Measurements from ENCODE around the gene FAF1. TPM values are rescaled to one million over a fixed set of nuclear protein-coding genes. Genes with fewer than 3 reads are reported as not detected.

Gene FAF1
- total and polyA plus RNA-seq, 2 of the 8 experiments (the other 6 are each of a cell fraction or from before 2014, with no cell fraction given) = 10.8 to 65.9 TPM

DNA sequence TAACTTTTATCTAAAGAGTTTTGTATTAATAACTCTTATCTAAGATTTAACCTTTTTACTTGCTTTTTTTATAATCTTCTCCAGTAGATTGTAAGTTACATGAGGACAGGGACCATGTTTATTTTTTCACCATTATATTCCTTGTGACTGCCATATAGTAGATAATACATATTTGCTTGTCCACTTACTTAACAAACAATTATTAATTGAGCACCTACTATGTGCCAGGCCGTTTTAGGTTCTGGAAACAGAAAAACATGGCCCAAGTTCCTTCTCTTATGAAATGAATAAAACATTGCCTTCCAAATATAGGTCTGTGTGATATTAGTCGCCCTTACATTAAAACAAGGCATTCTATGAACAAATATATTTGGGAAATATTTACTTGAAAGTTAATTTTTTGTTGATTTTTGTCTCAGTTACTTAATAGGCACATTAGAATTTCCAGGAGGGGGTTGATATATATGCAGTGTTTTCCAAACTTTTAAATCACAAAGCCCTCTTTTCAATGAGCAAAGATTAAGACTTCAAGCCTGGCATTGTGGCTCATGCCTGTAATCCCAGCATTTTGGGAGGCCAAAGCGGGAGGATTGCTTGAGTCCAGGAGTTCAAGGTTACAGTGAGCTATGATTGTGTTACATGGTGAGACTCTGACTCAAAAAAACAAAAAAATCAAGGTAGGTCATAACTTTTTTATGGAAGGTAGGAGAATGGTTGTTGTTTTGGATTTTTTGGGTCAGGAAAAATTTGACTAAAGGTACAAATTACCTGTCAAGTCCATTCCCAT lies 32.7 kb upstream of the FAF1 start (continued):
- TF ChIP-seq, protein P1, sequence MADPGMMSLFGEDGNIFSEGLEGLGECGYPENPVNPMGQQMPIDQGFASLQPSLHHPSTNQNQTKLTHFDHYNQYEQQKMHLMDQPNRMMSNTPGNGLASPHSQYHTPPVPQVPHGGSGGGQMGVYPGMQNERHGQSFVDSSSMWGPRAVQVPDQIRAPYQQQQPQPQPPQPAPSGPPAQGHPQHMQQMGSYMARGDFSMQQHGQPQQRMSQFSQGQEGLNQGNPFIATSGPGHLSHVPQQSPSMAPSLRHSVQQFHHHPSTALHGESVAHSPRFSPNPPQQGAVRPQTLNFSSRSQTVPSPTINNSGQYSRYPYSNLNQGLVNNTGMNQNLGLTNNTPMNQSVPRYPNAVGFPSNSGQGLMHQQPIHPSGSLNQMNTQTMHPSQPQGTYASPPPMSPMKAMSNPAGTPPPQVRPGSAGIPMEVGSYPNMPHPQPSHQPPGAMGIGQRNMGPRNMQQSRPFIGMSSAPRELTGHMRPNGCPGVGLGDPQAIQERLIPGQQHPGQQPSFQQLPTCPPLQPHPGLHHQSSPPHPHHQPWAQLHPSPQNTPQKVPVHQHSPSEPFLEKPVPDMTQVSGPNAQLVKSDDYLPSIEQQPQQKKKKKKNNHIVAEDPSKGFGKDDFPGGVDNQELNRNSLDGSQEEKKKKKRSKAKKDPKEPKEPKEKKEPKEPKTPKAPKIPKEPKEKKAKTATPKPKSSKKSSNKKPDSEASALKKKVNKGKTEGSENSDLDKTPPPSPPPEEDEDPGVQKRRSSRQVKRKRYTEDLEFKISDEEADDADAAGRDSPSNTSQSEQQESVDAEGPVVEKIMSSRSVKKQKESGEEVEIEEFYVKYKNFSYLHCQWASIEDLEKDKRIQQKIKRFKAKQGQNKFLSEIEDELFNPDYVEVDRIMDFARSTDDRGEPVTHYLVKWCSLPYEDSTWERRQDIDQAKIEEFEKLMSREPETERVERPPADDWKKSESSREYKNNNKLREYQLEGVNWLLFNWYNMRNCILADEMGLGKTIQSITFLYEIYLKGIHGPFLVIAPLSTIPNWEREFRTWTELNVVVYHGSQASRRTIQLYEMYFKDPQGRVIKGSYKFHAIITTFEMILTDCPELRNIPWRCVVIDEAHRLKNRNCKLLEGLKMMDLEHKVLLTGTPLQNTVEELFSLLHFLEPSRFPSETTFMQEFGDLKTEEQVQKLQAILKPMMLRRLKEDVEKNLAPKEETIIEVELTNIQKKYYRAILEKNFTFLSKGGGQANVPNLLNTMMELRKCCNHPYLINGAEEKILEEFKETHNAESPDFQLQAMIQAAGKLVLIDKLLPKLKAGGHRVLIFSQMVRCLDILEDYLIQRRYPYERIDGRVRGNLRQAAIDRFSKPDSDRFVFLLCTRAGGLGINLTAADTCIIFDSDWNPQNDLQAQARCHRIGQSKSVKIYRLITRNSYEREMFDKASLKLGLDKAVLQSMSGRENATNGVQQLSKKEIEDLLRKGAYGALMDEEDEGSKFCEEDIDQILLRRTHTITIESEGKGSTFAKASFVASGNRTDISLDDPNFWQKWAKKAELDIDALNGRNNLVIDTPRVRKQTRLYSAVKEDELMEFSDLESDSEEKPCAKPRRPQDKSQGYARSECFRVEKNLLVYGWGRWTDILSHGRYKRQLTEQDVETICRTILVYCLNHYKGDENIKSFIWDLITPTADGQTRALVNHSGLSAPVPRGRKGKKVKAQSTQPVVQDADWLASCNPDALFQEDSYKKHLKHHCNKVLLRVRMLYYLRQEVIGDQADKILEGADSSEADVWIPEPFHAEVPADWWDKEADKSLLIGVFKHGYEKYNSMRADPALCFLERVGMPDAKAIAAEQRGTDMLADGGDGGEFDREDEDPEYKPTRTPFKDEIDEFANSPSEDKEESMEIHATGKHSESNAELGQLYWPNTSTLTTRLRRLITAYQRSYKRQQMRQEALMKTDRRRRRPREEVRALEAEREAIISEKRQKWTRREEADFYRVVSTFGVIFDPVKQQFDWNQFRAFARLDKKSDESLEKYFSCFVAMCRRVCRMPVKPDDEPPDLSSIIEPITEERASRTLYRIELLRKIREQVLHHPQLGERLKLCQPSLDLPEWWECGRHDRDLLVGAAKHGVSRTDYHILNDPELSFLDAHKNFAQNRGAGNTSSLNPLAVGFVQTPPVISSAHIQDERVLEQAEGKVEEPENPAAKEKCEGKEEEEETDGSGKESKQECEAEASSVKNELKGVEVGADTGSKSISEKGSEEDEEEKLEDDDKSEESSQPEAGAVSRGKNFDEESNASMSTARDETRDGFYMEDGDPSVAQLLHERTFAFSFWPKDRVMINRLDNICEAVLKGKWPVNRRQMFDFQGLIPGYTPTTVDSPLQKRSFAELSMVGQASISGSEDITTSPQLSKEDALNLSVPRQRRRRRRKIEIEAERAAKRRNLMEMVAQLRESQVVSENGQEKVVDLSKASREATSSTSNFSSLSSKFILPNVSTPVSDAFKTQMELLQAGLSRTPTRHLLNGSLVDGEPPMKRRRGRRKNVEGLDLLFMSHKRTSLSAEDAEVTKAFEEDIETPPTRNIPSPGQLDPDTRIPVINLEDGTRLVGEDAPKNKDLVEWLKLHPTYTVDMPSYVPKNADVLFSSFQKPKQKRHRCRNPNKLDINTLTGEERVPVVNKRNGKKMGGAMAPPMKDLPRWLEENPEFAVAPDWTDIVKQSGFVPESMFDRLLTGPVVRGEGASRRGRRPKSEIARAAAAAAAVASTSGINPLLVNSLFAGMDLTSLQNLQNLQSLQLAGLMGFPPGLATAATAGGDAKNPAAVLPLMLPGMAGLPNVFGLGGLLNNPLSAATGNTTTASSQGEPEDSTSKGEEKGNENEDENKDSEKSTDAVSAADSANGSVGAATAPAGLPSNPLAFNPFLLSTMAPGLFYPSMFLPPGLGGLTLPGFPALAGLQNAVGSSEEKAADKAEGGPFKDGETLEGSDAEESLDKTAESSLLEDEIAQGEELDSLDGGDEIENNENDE (IDR thresholded peaks at IDR 0.05; ENCODE audit: insufficient replicate concordance, low read length) = no peak

All from H1 (cell line).